Activated gamma-delta T cell treated with anti-CD3 and anti-CD28 coated beads, Interleukin-2, amount 50 U/mL, for 16 hours (primary cell): ENCODE results near the gene GNG13.
"Not testable (repeated sequence)": the region's sequence is repeated elsewhere in the genome, so short reads cannot be mapped to it uniquely, and the experiment has no call there.

ENCODE experiments used
- DNase-seq: peaks from one replicate; pipeline ENCODE4 v3.0.0-alpha.2; 2020; ENCODE audit warnings: low read depth

GNG13 gene

GRCh38 chr16:761625-762513 is 38.7 kb downstream of the GNG13 start:
- DNase-seq, result no peak

GRCh38 chr16:760545-761343 is 39.8 kb downstream of the GNG13 start, which contains the start of gene MSLN:
MSLN (plus strand) TSS chr16:760734; CDS start chr16:762681, 1,947 bp downstream.
- DNase-seq, result no peak

GRCh38 chr16:760065-760464 is 40.5 kb downstream of the GNG13 start:
- DNase-seq, result no peak

- no peak for DNase-seq
Observed at GRCh38 chr16:759110-759910, 41.2 kb downstream of the GNG13 start.

- no peak for DNase-seq
Observed at GRCh38 chr16:756428-756827, 44.1 kb downstream of the GNG13 start.

- no peak for DNase-seq
Observed at GRCh38 chr16:754656-755055, 45.9 kb downstream of the GNG13 start.

GRCh38 chr16:754121-754607 is 46.4 kb downstream of the GNG13 start:
- DNase-seq, result not testable (repeated sequence)

GRCh38 chr16:752007-752312 is 48.6 kb downstream of the GNG13 start:
- no peak for DNase-seq

- DNase-seq, result no peak
Observed at GRCh38 chr16:751152-752006, 49.2 kb downstream of the GNG13 start.

GRCh38 chr16:750485-750884 is 50.0 kb downstream of the GNG13 start:
- DNase-seq, result no peak

GRCh38 chr16:749010-749409 is 51.5 kb downstream of the GNG13 start:
- DNase-seq, result no peak
